ENCODE data around the gene THPO. TPM values are rescaled to one million over a fixed set of nuclear protein-coding genes. Genes with fewer than 3 reads are reported as not detected.
A peak's percentile ranks its signal among the peaks of the same experiment; 100 is the strongest.

Gene THPO
- total and polyA plus RNA-seq, 2 donors (not counting 3 experiments of a cell fraction or from before 2014, with no cell fraction given) = 0.08 TPM; not detected in 1

DNA sequence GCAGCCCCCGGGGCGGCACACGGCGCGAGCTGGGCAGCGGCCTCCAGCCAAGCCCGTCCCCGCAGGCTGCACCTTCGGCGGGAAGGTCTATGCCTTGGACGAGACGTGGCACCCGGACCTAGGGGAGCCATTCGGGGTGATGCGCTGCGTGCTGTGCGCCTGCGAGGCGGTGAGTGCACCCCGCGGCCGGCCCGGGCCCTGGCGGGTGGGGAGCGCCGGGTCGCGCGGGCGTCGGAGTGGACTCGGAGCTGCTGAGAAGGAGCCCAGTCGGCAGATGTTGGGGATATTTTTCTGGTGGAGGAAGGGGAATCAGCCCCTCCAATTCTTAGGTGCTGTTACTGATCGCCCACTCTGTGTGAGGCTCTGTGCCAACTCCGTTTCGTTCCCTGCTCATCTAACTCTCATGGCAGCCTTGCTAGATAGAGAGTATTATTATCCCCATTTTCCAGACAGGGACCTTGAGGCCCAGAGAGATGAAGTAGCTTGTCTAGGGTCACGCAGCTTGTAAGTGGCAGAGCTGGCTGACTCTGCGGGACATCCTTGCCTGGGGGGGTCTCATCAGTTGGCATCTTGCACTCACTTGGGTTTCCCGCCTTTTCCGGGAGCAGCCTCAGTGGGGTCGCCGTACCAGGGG lies 2.7 kb upstream of the THPO start:
- H3K27ac ChIP-seq (ENCODE audit: insufficient read depth, low read depth, low read length) = no peak overlapping the region
- peak overlapping the region; percentile 49 for H3K4me2 ChIP-seq (ENCODE audit: insufficient read depth, low read length)
- no peaks in the 10 kb centered on the region for H3K79me2 ChIP-seq (ENCODE audit: control insufficient read depth, insufficient read depth, low read length)
- H3K9ac ChIP-seq (replicated peaks; ENCODE audit: extremely low read depth, insufficient read depth, low read length) = no peak overlapping the region
- H3K4me3 ChIP-seq (replicated peaks in 1 of 3; ENCODE audit: insufficient read depth in 1 of 3, low read depth in 1 of 3, low read length in 3 of 3) = peak overlapping the region in 1 of 3 experiments; percentile 10
- no peaks in the 10 kb centered on the region for H3K9me3 ChIP-seq (replicated peaks; ENCODE audit: control insufficient read depth, insufficient read depth, low read length)
- TF ChIP-seq, protein P1, sequence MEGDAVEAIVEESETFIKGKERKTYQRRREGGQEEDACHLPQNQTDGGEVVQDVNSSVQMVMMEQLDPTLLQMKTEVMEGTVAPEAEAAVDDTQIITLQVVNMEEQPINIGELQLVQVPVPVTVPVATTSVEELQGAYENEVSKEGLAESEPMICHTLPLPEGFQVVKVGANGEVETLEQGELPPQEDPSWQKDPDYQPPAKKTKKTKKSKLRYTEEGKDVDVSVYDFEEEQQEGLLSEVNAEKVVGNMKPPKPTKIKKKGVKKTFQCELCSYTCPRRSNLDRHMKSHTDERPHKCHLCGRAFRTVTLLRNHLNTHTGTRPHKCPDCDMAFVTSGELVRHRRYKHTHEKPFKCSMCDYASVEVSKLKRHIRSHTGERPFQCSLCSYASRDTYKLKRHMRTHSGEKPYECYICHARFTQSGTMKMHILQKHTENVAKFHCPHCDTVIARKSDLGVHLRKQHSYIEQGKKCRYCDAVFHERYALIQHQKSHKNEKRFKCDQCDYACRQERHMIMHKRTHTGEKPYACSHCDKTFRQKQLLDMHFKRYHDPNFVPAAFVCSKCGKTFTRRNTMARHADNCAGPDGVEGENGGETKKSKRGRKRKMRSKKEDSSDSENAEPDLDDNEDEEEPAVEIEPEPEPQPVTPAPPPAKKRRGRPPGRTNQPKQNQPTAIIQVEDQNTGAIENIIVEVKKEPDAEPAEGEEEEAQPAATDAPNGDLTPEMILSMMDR (IDR thresholded peaks at IDR 0.05; ENCODE audit: extremely low read depth in 1 of 2, insufficient read depth in 1 of 2, low read depth in 1 of 2, low read length in 2 of 2) = no peak
- TF ChIP-seq EZH2 (IDR thresholded peaks at IDR 0.05; ENCODE audit: borderline replicate concordance, low read depth, low read length, severe bottlenecking) = peak; percentile 100
- no TSS peak for BruUV-seq (replicated peaks)
- intact Hi-C loops (cut with micrococcal nuclease) (loop anchor here (5.0 kb wide), 1 partner anchor 358 kb away; no protein-coding TSS in a partner anchor), dilution Hi-C loops (cut with MboI; ENCODE audit: extremely low pct_ligation_motif_present, low sequenced_read_pairs) (no loop called here)
- CTCF ChIA-PET = interaction anchor here (0.6 to 3.0 kb wide), 2 partner anchors 9 to 86 kb away, joined by 3 to 21 read pairs; no protein-coding TSS in a partner anchor
- peak overlapping the region; percentile 53 for H2AFZ ChIP-seq (ENCODE audit: low read depth, low read length)
- peaks cover 40 to 48% of the 10 kb centered on the region in 2 experiments for H3K27me3 ChIP-seq (ENCODE audit: control insufficient read depth in 2 of 2, insufficient read depth in 2 of 2, low read length in 2 of 2)
- FAIRE-seq = no peak
- DNase-seq (ENCODE audit: low read depth, low spot score) = no peak
- H4K20me1 ChIP-seq (replicated peaks; ENCODE audit: control insufficient read depth, extremely low read depth, insufficient read depth, low read length) = no peaks in the 10 kb centered on the region
- peaks cover 10% of the 10 kb centered on the region for H3K4me1 ChIP-seq (ENCODE audit: control insufficient read depth, extremely low read depth, insufficient read depth, low read length)
- H3K36me3 ChIP-seq (ENCODE audit: control insufficient read depth in 2 of 2, extremely low read depth in 1 of 2, insufficient read depth in 2 of 2, low read length in 2 of 2) = no peaks in the 10 kb centered on the region
- no peaks in the 10 kb centered on the region for H3K9me1 ChIP-seq (replicated peaks; ENCODE audit: control insufficient read depth, extremely low read depth, insufficient read depth, low read length)
- POLR2A ChIA-PET = no interaction called here

DNA sequence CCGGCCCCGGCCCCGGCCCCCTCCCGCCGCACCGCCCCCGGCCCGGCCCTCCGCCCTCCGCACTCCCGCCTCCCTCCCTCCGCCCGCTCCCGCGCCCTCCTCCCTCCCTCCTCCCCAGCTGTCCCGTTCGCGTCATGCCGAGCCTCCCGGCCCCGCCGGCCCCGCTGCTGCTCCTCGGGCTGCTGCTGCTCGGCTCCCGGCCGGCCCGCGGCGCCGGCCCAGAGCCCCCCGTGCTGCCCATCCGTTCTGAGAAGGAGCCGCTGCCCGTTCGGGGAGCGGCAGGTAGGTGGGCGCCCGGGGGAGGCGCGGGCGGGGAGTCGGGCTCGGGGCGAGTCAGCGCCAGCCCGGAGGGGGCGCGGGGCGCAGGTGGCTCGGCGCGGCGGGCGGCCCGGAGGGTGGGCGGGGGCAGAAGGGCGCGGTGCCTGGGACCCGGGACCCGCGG lies 2.2 kb upstream of the THPO start:
- no peaks in the 10 kb centered on the region for H3K9me1 ChIP-seq (replicated peaks; ENCODE audit: control insufficient read depth, extremely low read depth, insufficient read depth, low read length)
- BruUV-seq (replicated peaks) = no TSS peak
- H3K9ac ChIP-seq (replicated peaks; ENCODE audit: extremely low read depth, insufficient read depth, low read length) = no peak overlapping the region
- H4K20me1 ChIP-seq (replicated peaks; ENCODE audit: control insufficient read depth, extremely low read depth, insufficient read depth, low read length) = no peaks in the 10 kb centered on the region
- H3K79me2 ChIP-seq (ENCODE audit: control insufficient read depth, insufficient read depth, low read length) = no peaks in the 10 kb centered on the region
- H3K27ac ChIP-seq (ENCODE audit: insufficient read depth, low read depth, low read length) = no peak overlapping the region
- DNase-seq (ENCODE audit: low read depth, low spot score) (no peak), FAIRE-seq (no peak)
- peaks cover 45 to 51% of the 10 kb centered on the region in 2 experiments for H3K27me3 ChIP-seq (ENCODE audit: control insufficient read depth in 2 of 2, insufficient read depth in 2 of 2, low read length in 2 of 2)
- intact Hi-C loops (cut with micrococcal nuclease) (loop anchor here (5.0 kb wide), 1 partner anchor 358 kb away; no protein-coding TSS in a partner anchor), dilution Hi-C loops (cut with MboI; ENCODE audit: extremely low pct_ligation_motif_present, low sequenced_read_pairs) (no loop called here)
- H2AFZ ChIP-seq (ENCODE audit: low read depth, low read length) = no peak overlapping the region
- H3K4me1 ChIP-seq (ENCODE audit: control insufficient read depth, extremely low read depth, insufficient read depth, low read length) = peaks cover 10% of the 10 kb centered on the region
- TF ChIP-seq FOS (IDR thresholded peaks at IDR 0.05; ENCODE audit: borderline replicate concordance, insufficient read depth, low read length) = no peak
- H3K4me2 ChIP-seq (ENCODE audit: insufficient read depth, low read length) = no peak overlapping the region
- ChIA-PET POLR2A (no interaction called here), CTCF (interaction anchor here (3.0 kb wide), 1 partner anchor 9 kb away, joined by 21 read pairs; no protein-coding TSS in a partner anchor)
- no peaks in the 10 kb centered on the region for H3K9me3 ChIP-seq (replicated peaks; ENCODE audit: control insufficient read depth, insufficient read depth, low read length)
- H3K4me3 ChIP-seq (replicated peaks in 1 of 3; ENCODE audit: insufficient read depth in 1 of 3, low read depth in 1 of 3, low read length in 3 of 3) = peak overlapping the region in 1 of 3 experiments; percentile 10
- no peaks in the 10 kb centered on the region for H3K36me3 ChIP-seq (ENCODE audit: control insufficient read depth in 2 of 2, extremely low read depth in 1 of 2, insufficient read depth in 2 of 2, low read length in 2 of 2)

Data from endothelial cell of umbilical vein (primary cell).